Measurements from ENCODE around the gene IRX4.
A peak's percentile ranks its signal among the peaks of the same experiment; 100 is the strongest.

Gene IRX4

GRCh38 chr5:1914471-1914870 lies 31.7 kb upstream of the IRX4 start:
- no peak for DNase-seq

- DNase-seq, result no peak
Observed at GRCh38 chr5:1913578-1913977, 30.9 kb upstream of the IRX4 start.

GRCh38 chr5:1912951-1913565 lies 30.3 kb upstream of the IRX4 start:
- DNase-seq, result no peak

GRCh38 chr5:1911773-1912235 lies 29.1 kb upstream of the IRX4 start:
- no peak for DNase-seq

GRCh38 chr5:1910861-1911772 lies 28.4 kb upstream of the IRX4 start:
- no peak for DNase-seq

- no peak for DNase-seq
Observed at GRCh38 chr5:1910081-1910760, 27.5 kb upstream of the IRX4 start.

GRCh38 chr5:1909346-1909985 lies 26.7 kb upstream of the IRX4 start:
- DNase-seq, result no peak

- no peak for DNase-seq
Observed at GRCh38 chr5:1908931-1909330, 26.2 kb upstream of the IRX4 start.

GRCh38 chr5:1907616-1908015 lies 24.9 kb upstream of the IRX4 start:
- DNase-seq, result no peak

GRCh38 chr5:1905108-1905507 lies 22.4 kb upstream of the IRX4 start:
- DNase-seq, result no peak

GRCh38 chr5:1901983-1902382 lies 19.3 kb upstream of the IRX4 start:
- DNase-seq, result no peak

- peak in 1 of 51 donors; percentile 8 for DNase-seq
Observed at GRCh38 chr5:1901061-1901460, 18.3 kb upstream of the IRX4 start.

- DNase-seq, result no peak
Observed at GRCh38 chr5:1899201-1899600, 16.5 kb upstream of the IRX4 start.

GRCh38 chr5:1897816-1898450 lies 15.2 kb upstream of the IRX4 start:
- no peak for DNase-seq

- DNase-seq, result no peak
Observed at GRCh38 chr5:1897386-1897785, 14.7 kb upstream of the IRX4 start.

- DNase-seq, result no peak
Observed at GRCh38 chr5:1896602-1897376, 14.1 kb upstream of the IRX4 start.

GRCh38 chr5:1895739-1896420 lies 13.2 kb upstream of the IRX4 start:
- no peak for DNase-seq

GRCh38 chr5:1894243-1894642 lies 11.5 kb upstream of the IRX4 start:
- no peak for DNase-seq

GRCh38 chr5:1893754-1894153 lies 11.0 kb upstream of the IRX4 start:
- no peak for DNase-seq

Measured in hypothalamus (tissue), 51 donors.